Sigmoid colon (tissue), 7 donors: ENCODE data around the gene BAZ1B. TPM values are rescaled to one million over a fixed set of nuclear protein-coding genes. Genes with fewer than 3 reads are reported as not detected.
"Not testable (repeated sequence)": the region's sequence is repeated elsewhere in the genome, so short reads cannot be mapped to it uniquely, and the experiment has no call there.

ENCODE experiments used
- DNase-seq: peaks from one replicate; pipeline ENCODE4 v3.0.0-alpha.2; 2019
- H3K27ac ChIP-seq, 4 donors: fragments of 200-600 bp; sonication (generic); one replicate each; pipeline ENCODE4 v1.5.1; 2016 to 2019; ENCODE audit warnings: mild to moderate bottlenecking in 1 of 4
- H3K27me3 ChIP-seq, 3 donors: fragments of 200-600 bp; sonication (generic); one replicate each; pipeline ENCODE4 v1.5.1; 2019; ENCODE audit warnings: mild to moderate bottlenecking in 1 of 3
- H3K36me3 ChIP-seq, 4 donors: fragments of 200-600 bp; sonication (generic); one replicate each; pipeline ENCODE4 v1.5.1; 2016 to 2019
- H3K4me1 ChIP-seq, 4 donors: fragments of 200-600 bp; sonication (generic); one replicate each; pipeline ENCODE4 v1.5.1; 2017 to 2019
- H3K4me3 ChIP-seq, 4 donors: fragments of 200-600 bp; sonication (generic); one replicate each; pipeline ENCODE4 v1.5.1; 2017 to 2019; ENCODE audit warnings: mild to moderate bottlenecking in 2 of 4, moderate library complexity in 1 of 4
- H3K9me3 ChIP-seq, 4 donors: fragments of 200-600 bp in 3 of 4; sonication (generic) in 3 of 4; one replicate each; pipeline versions ENCODE4 v1.5.1 to v1.6.1; 2013 to 2019
- CTCF ChIP-seq, 4 experiments: fragments of 450-650 bp in 3 of 4; fragments of 200-600 bp in 1 of 4; IDR thresholded peaks; one replicate each; pipeline ENCODE4 v1.5.1; 2016 to 2019; ENCODE audit warnings: antibody characterized with exemption in 4 of 4, mild to moderate bottlenecking in 3 of 4, moderate library complexity in 2 of 4
- EP300 ChIP-seq, 4 donors: sonication (generic); formaldehyde crosslinking; IDR thresholded peaks; one replicate each; pipeline ENCODE4 v1.6.1; 2017; ENCODE audit warnings: antibody characterized with exemption in 4 of 4
- POLR2A ChIP-seq, 2 donors: fragments of 450-650 bp; IDR thresholded peaks; one replicate each; pipeline ENCODE4 v1.6.1; 2016; ENCODE audit warnings: antibody characterized with exemption in 2 of 2, mild to moderate bottlenecking in 2 of 2, moderate library complexity in 2 of 2
- POLR2AphosphoS5 ChIP-seq, 4 donors: sonication (generic); formaldehyde crosslinking; IDR thresholded peaks; one replicate each; pipeline ENCODE4 v1.6.1; 2017; ENCODE audit warnings: antibody characterized with exemption in 4 of 4
- WGBS, 2 donors: extraction: QIAGEN DNeasy Blood & Tissue Kit; methylation state at CpG; one replicate each; pipeline ENCODE4 v1.1.7; 2013; 5-methylcytosine and 5-hydroxymethylcytosine counted together
- intact Hi-C: fragments of 100-400 bp; cut with DNase I; formaldehyde crosslinking; loops from one replicate; pipeline ENCODE4 v1.15.1; 2023
- polyA plus RNA-seq, 3 donors: library from polyadenylated mRNA; stranded (reverse); fragments of 200-250 nt; gene quantifications; one replicate each; pipeline ENCODE4 v1.2.3, GENCODE V29; 2013
- total RNA-seq, 4 donors: library from RNA; depleted of rRNA; stranded (reverse); fragments of >200 nt; gene quantifications; one replicate each; pipeline ENCODE4 v1.1.0, GENCODE V29; 2016
- donor health status: healthy with polysubstance abuse.
- donor health status: Bipolar disorder and iron deficiency.
- donor health status: healthy.

BAZ1B gene
- total and polyA plus RNA-seq, 7 donors: 13.8 to 67.3 (median 47.2) TPM

GRCh38 chr7:73482746-73483145 is 39.3 kb downstream of the BAZ1B start:
- WGBS, 2 donors: 83 to 95% methylated on average over 5 of the region's 5 CpGs
- Histone ChIP-seq H3K9me3 (no peaks in the 10 kb centered on the region), H3K27me3 (no peaks in the 10 kb centered on the region), H3K36me3 (peaks cover 4 to 81% (median 32%) of the 10 kb centered on the region in 4 donors), H3K4me3 (no peak overlapping the region), H3K4me1 (peaks cover 0 to 4% (median 0%) of the 10 kb centered on the region in 4 donors), H3K27ac (no peak overlapping the region)
- intact Hi-C loops: no loop called here
- DNase-seq: no peak
- TF ChIP-seq EP300 (IDR thresholded peaks at IDR 0.05) (no peak), POLR2A (IDR thresholded peaks at IDR 0.05) (no peak), POLR2AphosphoS5 (IDR thresholded peaks at IDR 0.05) (no peak), CTCF (IDR thresholded peaks at IDR 0.05) (no peak)

- 90 to 97% methylated on average over 12 of the region's 12 CpGs for WGBS, 2 donors
- H3K9me3 ChIP-seq, H3K4me1 ChIP-seq, DNase-seq, H3K27me3 ChIP-seq, intact Hi-C loops, H3K4me3 ChIP-seq, H3K27ac ChIP-seq: not testable (repeated sequence)
- peaks cover 12 to 81% (median 27%) of the 10 kb centered on the region in 4 donors for H3K36me3 ChIP-seq
These were observed 40.6 kb downstream of the BAZ1B start for GRCh38 chr7:73481521-73481920.

- no peak overlapping the region for H3K4me3 ChIP-seq
- H3K27ac ChIP-seq: no peak overlapping the region
- H3K4me1 ChIP-seq: peaks cover 0 to 4% (median 0%) of the 10 kb centered on the region in 4 donors
- peaks cover 12 to 80% (median 23%) of the 10 kb centered on the region in 4 donors for H3K36me3 ChIP-seq
- DNase-seq: no peak
- H3K9me3 ChIP-seq: no peaks in the 10 kb centered on the region
- TF ChIP-seq POLR2AphosphoS5 (IDR thresholded peaks at IDR 0.05) (no peak), POLR2A (IDR thresholded peaks at IDR 0.05) (no peak), EP300 (IDR thresholded peaks at IDR 0.05) (no peak), CTCF (IDR thresholded peaks at IDR 0.05) (no peak)
- no peaks in the 10 kb centered on the region for H3K27me3 ChIP-seq
- intact Hi-C loops: no loop called here
These were observed 43.5 kb downstream of the BAZ1B start for GRCh38 chr7:73478549-73478948.

GRCh38 chr7:73477376-73477775 is 44.7 kb downstream of the BAZ1B start:
- H3K36me3 ChIP-seq: peaks cover 12 to 68% (median 24%) of the 10 kb centered on the region in 4 donors
- H3K27ac ChIP-seq: no peak overlapping the region
- TF ChIP-seq CTCF (IDR thresholded peaks at IDR 0.05): no peak
- no peak overlapping the region for H3K4me3 ChIP-seq
- WGBS, 2 donors: 97 to 98% methylated on average over 5 of the region's 5 CpGs
- no peaks in the 10 kb centered on the region for H3K9me3 ChIP-seq
- DNase-seq: no peak
- intact Hi-C loops: no loop called here
- no peaks in the 10 kb centered on the region for H3K4me1 ChIP-seq
- no peaks in the 10 kb centered on the region for H3K27me3 ChIP-seq

GRCh38 chr7:73470208-73470607 is 51.9 kb downstream of the BAZ1B start:
- Histone ChIP-seq H3K27me3 (no peaks in the 10 kb centered on the region), H3K9me3 (no peaks in the 10 kb centered on the region), H3K36me3 (peaks cover 27 to 74% (median 52%) of the 10 kb centered on the region in 4 donors), H3K27ac (no peak overlapping the region), H3K4me1 (no peaks in the 10 kb centered on the region), H3K4me3 (no peak overlapping the region)
- TF ChIP-seq POLR2AphosphoS5 (IDR thresholded peaks at IDR 0.05) (no peak), POLR2A (IDR thresholded peaks at IDR 0.05) (no peak), CTCF (IDR thresholded peaks at IDR 0.05) (no peak)
- no peak for DNase-seq
- WGBS, 2 donors: 94 to 97% methylated on average over 5 of the region's 5 CpGs
- intact Hi-C loops: no loop called here

GRCh38 chr7:73467046-73467445 is 55.0 kb downstream of the BAZ1B start:
- DNase-seq, H3K27ac ChIP-seq, H3K9me3 ChIP-seq, H3K4me3 ChIP-seq, intact Hi-C loops, H3K27me3 ChIP-seq, H3K4me1 ChIP-seq: not testable (repeated sequence)
- 77 to 85% methylated on average over 6 of the region's 6 CpGs for WGBS, 2 donors
- peaks cover 42 to 93% (median 69%) of the 10 kb centered on the region in 4 donors for H3K36me3 ChIP-seq
